HCT116 (cell line): ENCODE results near the gene CDK19. TPM values are rescaled to one million over a fixed set of nuclear protein-coding genes. Genes with fewer than 3 reads are reported as not detected.
"Not testable (repeated sequence)": the region's sequence is repeated elsewhere in the genome, so short reads cannot be mapped to it uniquely, and the experiment has no call there.

Source experiments
- ATAC-seq: fragments of 200-7000 bp; cut with Tn5 transposase; 2 replicates; pipeline ENCODE4 v1.9.1; 2020; ENCODE audit warnings: mild to moderate bottlenecking, moderate library complexity
- BruUV-seq: library from RNA; stranded (reverse); fragments of 400-500 nt; replicated peaks from 2 replicates; lab custom pipeline; 2021; lab: Mats Ljungman, UMichigan
- CTCF ChIA-PET: fragments of 300-600 bp; sonication (Branson Sonifier 250); formaldehyde crosslinking; loops from one replicate; lab custom pipeline; 2021; ENCODE audit warnings: antibody characterized with exemption; lab: Charles Lee
- POLR2A ChIA-PET: fragments of 300-600, 350-600 bp; sonication (Branson Sonifier 250); formaldehyde crosslinking; loops from one replicate; lab custom pipeline; 2021; ENCODE audit warnings: antibody characterized with exemption; lab: Charles Lee
- RAD21 ChIA-PET, 2 experiments: fragments of 300-600 bp; sonication (Branson Sonifier 250); formaldehyde crosslinking; loops; one replicate each; lab custom pipeline; 2023; ENCODE audit warnings: low total read pairs in 2 of 2; ENCODE audit not compliant: uncharacterized antibody in 2 of 2, unreplicated experiment in 2 of 2, low non-redundant PET in 1 of 2; lab: Charles Lee
- DNase-seq: peaks from one replicate; pipeline ENCODE4 v3.0.0-alpha.2; 2010; ENCODE audit warnings: low read depth, low spot score
- H2AFZ ChIP-seq: fragments of 200-600 bp; shearing (Covaris generic), sonication (generic); 2 replicates; pipeline ENCODE4 v1.6.1; 2017; ENCODE audit warnings: low read depth, mixed run types, mixed read lengths, antibody characterized with exemption, low read length; ENCODE audit not compliant: poor library complexity, severe bottlenecking
- H3K27ac ChIP-seq: 2 replicates; pipeline ENCODE4 v1.5.1; 2012; ENCODE audit warnings: low read depth, low read length
- H3K27me3 ChIP-seq: fragments of 200-600 bp; sonication (generic); 2 replicates; pipeline ENCODE4 v1.6.1; 2016; ENCODE audit warnings: mixed run types, low read length, mixed read lengths; ENCODE audit not compliant: insufficient read depth
- H3K36me3 ChIP-seq, 2 experiments: fragments of 200-500 bp in 1 of 2; fragments of 200-600 bp in 1 of 2; sonication (Bioruptor generic) in 1 of 2; sonication (generic) in 1 of 2; 2 replicates each; pipeline versions ENCODE4 v1.5.1 to v1.6.1; 2014 to 2016; ENCODE audit warnings: low read length in 2 of 2, inconsistent platforms in 1 of 2, mixed read lengths in 1 of 2, mixed run types in 1 of 2; ENCODE audit not compliant: insufficient read depth in 2 of 2, control insufficient read depth in 1 of 2
- H3K4me1 ChIP-seq, 2 experiments: fragments of 200-600 bp in 1 of 2; sonication (generic) in 1 of 2; 2 replicates each; pipeline versions ENCODE4 v1.5.1 to v1.6.1; 2012 to 2017; ENCODE audit warnings: low read length in 2 of 2, inconsistent platforms in 1 of 2, mild to moderate bottlenecking in 1 of 2, mixed read lengths in 1 of 2, mixed run types in 1 of 2, moderate library complexity in 1 of 2; ENCODE audit not compliant: insufficient read depth in 2 of 2, control insufficient read depth in 1 of 2
- H3K4me2 ChIP-seq: fragments of 200-600 bp; sonication (generic); 2 replicates; pipeline ENCODE4 v1.6.1; 2017; ENCODE audit warnings: mixed run types, low read length, mixed read lengths
- H3K4me3 ChIP-seq, 2 experiments: fragments of 200-600 bp in 1 of 2; sonication (generic) in 1 of 2; replicated peaks in 1 of 2; 2 replicates each; pipeline ENCODE4 v1.5.1; 2011 to 2016; ENCODE audit warnings: low read length in 2 of 2, control low read depth in 1 of 2, low read depth in 1 of 2, mild to moderate bottlenecking in 1 of 2, mixed read lengths in 1 of 2, mixed run types in 1 of 2
- H3K79me2 ChIP-seq: fragments of 200-600 bp; sonication (generic); 2 replicates; pipeline ENCODE4 v1.6.1; 2017; ENCODE audit warnings: mild to moderate bottlenecking, mixed run types, low read length, moderate library complexity, mixed read lengths; ENCODE audit not compliant: insufficient read depth
- H3K9ac ChIP-seq: fragments of 200-600 bp; sonication (generic); 2 replicates; pipeline ENCODE4 v1.6.1; 2016; ENCODE audit warnings: low read length, mixed read lengths
- H3K9me2 ChIP-seq: fragments of 200-600 bp; sonication (generic), shearing (Covaris generic); 2 replicates; pipeline ENCODE4 v1.6.1; 2017; ENCODE audit warnings: mixed run types, mild to moderate bottlenecking, moderate library complexity; ENCODE audit not compliant: insufficient read depth
- H3K9me3 ChIP-seq, 2 experiments: fragments of 200-500 bp in 1 of 2; fragments of 200-600 bp in 1 of 2; sonication (Bioruptor generic) in 1 of 2; sonication (generic) in 1 of 2; 2 replicates each; pipeline ENCODE4 v1.6.1; 2014 to 2017; ENCODE audit warnings: low read length in 2 of 2, mixed read lengths in 2 of 2, inconsistent platforms in 1 of 2, low read depth in 1 of 2, mild to moderate bottlenecking in 1 of 2, mixed run types in 1 of 2, moderate library complexity in 1 of 2; ENCODE audit not compliant: control insufficient read depth in 1 of 2, insufficient read depth in 1 of 2
- H4K20me1 ChIP-seq: fragments of 200-600 bp; sonication (generic), shearing (Covaris generic); 2 replicates; pipeline ENCODE4 v1.6.1; 2017; ENCODE audit warnings: mixed run types, mild to moderate bottlenecking, moderate library complexity; ENCODE audit not compliant: insufficient read depth
- ATF3 ChIP-seq: IDR thresholded peaks from 2 replicates; pipeline ENCODE4 v1.6.1; 2012
- CEBPB ChIP-seq: IDR thresholded peaks from 2 replicates; pipeline ENCODE4 v1.6.1; 2012; ENCODE audit warnings: low read depth
- EGR1 ChIP-seq: IDR thresholded peaks from 2 replicates; pipeline ENCODE4 v1.6.1; 2012; ENCODE audit warnings: low read depth
- ELF1 ChIP-seq: IDR thresholded peaks from 2 replicates; pipeline ENCODE4 v1.6.1; 2012; ENCODE audit warnings: low read depth, borderline replicate concordance
- EZH2 ChIP-seq: fragments of 200-600 bp; sonication (generic); IDR thresholded peaks from 2 replicates; pipeline ENCODE4 v1.6.1; 2017; ENCODE audit warnings: antibody characterized with exemption, mixed run types
- EZH2phosphoT487 ChIP-seq: fragments of 200-600 bp; IDR thresholded peaks from 2 replicates; pipeline ENCODE4 v1.6.1; 2018; ENCODE audit warnings: antibody characterized with exemption, borderline replicate concordance
- FOSL1 ChIP-seq: IDR thresholded peaks from 2 replicates; pipeline ENCODE4 v1.6.1; 2012; ENCODE audit warnings: low read depth
- JUND ChIP-seq: IDR thresholded peaks from 2 replicates; pipeline ENCODE4 v1.6.1; 2012
- MAX ChIP-seq: IDR thresholded peaks from 2 replicates; pipeline ENCODE4 v1.6.1; 2012
- POLR2A ChIP-seq: IDR thresholded peaks from 2 replicates; pipeline ENCODE4 v1.7.0; 2011; ENCODE audit warnings: borderline replicate concordance; ENCODE audit not compliant: insufficient read depth, insufficient read length; ENCODE audit errors: extremely low read depth
- POLR2AphosphoS5 ChIP-seq: IDR thresholded peaks from 2 replicates; pipeline ENCODE4 v1.6.1; 2011; ENCODE audit warnings: mild to moderate bottlenecking, low read depth, low read length, moderate library complexity
- SP1 ChIP-seq: IDR thresholded peaks from 2 replicates; pipeline ENCODE4 v1.6.1; 2012; ENCODE audit warnings: low read depth
- TCF7L2 ChIP-seq: IDR thresholded peaks from 2 replicates; pipeline ENCODE4 v1.7.0; 2011; ENCODE audit warnings: borderline replicate concordance, inconsistent platforms; ENCODE audit not compliant: insufficient read depth, insufficient read length; ENCODE audit errors: extremely low read depth
- YY1 ChIP-seq: IDR thresholded peaks from 2 replicates; pipeline ENCODE4 v1.6.1; 2011; ENCODE audit warnings: low read length, low read depth, moderate library complexity, mild to moderate bottlenecking; ENCODE audit not compliant: insufficient replicate concordance; ENCODE audit errors: extremely low read depth
- ZNF274 ChIP-seq: fragments of 200-500 bp; sonication (Bioruptor generic); IDR thresholded peaks from 2 replicates; pipeline ENCODE4 v1.6.1; 2014; ENCODE audit warnings: mild to moderate bottlenecking, low read depth, low read length, inconsistent platforms
- intact Hi-C: fragments of 100-400 bp; cut with micrococcal nuclease; formaldehyde crosslinking; loops from 2 replicates; pipeline ENCODE4 v1.10.0; 2022
- total RNA-seq: library from RNA; stranded (reverse); gene quantifications from one replicate; pipeline ENCODE4 v1.2.1, GENCODE V29; 2021; ENCODE audit not compliant: unreplicated experiment
- TF ChIP-seq, protein P1 (sequence below): IDR thresholded peaks from 2 replicates; pipeline ENCODE4 v1.6.1; 2011; ENCODE audit warnings: mild to moderate bottlenecking, low read length, moderate library complexity; ENCODE audit not compliant: insufficient replicate concordance; ENCODE audit errors: extremely low read depth

Gene CDK19
- total RNA-seq, 1 experiment from 2014 or later: 20.0 TPM

- TF ChIP-seq, protein P1, sequence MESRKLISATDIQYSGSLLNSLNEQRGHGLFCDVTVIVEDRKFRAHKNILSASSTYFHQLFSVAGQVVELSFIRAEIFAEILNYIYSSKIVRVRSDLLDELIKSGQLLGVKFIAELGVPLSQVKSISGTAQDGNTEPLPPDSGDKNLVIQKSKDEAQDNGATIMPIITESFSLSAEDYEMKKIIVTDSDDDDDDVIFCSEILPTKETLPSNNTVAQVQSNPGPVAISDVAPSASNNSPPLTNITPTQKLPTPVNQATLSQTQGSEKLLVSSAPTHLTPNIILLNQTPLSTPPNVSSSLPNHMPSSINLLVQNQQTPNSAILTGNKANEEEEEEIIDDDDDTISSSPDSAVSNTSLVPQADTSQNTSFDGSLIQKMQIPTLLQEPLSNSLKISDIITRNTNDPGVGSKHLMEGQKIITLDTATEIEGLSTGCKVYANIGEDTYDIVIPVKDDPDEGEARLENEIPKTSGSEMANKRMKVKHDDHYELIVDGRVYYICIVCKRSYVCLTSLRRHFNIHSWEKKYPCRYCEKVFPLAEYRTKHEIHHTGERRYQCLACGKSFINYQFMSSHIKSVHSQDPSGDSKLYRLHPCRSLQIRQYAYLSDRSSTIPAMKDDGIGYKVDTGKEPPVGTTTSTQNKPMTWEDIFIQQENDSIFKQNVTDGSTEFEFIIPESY: no peak
- no peak for TF ChIP-seq EZH2
Measured at GRCh38 chr6:110760589-110760988, 54.7 kb downstream of the CDK19 start (continued).

- RAD21 ChIA-PET, H3K27me3 ChIP-seq, H2AFZ ChIP-seq, H3K4me1 ChIP-seq, BruUV-seq, ATAC-seq, H3K36me3 ChIP-seq, H3K9me3 ChIP-seq, intact Hi-C loops, DNase-seq, H3K9ac ChIP-seq, POLR2A ChIA-PET, H3K27ac ChIP-seq, H3K9me2 ChIP-seq, H3K4me3 ChIP-seq, H3K79me2 ChIP-seq, CTCF ChIA-PET, H4K20me1 ChIP-seq, H3K4me2 ChIP-seq: not testable (repeated sequence)
Measured at GRCh38 chr6:110760098-110760497, 55.2 kb downstream of the CDK19 start.

- no peaks in the 10 kb centered on the region for H3K79me2 ChIP-seq
- no TSS peak for BruUV-seq
- no peak for ATAC-seq
- no peaks in the 10 kb centered on the region for H3K36me3 ChIP-seq
- ChIA-PET CTCF (no interaction called here), POLR2A (no interaction called here), RAD21 (no interaction called here)
- no peak overlapping the region for H3K4me2 ChIP-seq
- no peak overlapping the region for H3K27ac ChIP-seq
- no peak overlapping the region for H3K4me3 ChIP-seq
- H3K9me3 ChIP-seq: no peaks in the 10 kb centered on the region
- H3K9ac ChIP-seq: no peak overlapping the region
- TF ChIP-seq SP1 (no peak), CEBPB (no peak), EGR1 (no peak), ZNF274 (no peak), EZH2phosphoT487 (no peak), EZH2 (no peak), YY1 (no peak), ATF3 (no peak), FOSL1 (no peak), POLR2A (no peak), TCF7L2 (no peak), JUND (no peak), POLR2AphosphoS5 (no peak), ELF1 (no peak), MAX (no peak)
- TF ChIP-seq, protein P1: no peak
- no peaks in the 10 kb centered on the region for H4K20me1 ChIP-seq
- no peaks in the 10 kb centered on the region for H3K4me1 ChIP-seq
- no peaks in the 10 kb centered on the region for H3K27me3 ChIP-seq
- H2AFZ ChIP-seq: no peak overlapping the region
- no peaks in the 10 kb centered on the region for H3K9me2 ChIP-seq
- DNase-seq: no peak
- intact Hi-C loops: no loop called here
Measured at GRCh38 chr6:110757926-110758325, 57.3 kb downstream of the CDK19 start.
